Activated CD8-positive, alpha-beta T cell treated with anti-CD3 and anti-CD28 coated beads, Interleukin-2, amount 10 ng/mL, durations not matched to agents 7 days and 5 days (primary cell): ENCODE measurements around the gene PAM16. TPM values are rescaled to one million over a fixed set of nuclear protein-coding genes. Genes with fewer than 3 reads are reported as not detected.

Source experiments
- ATAC-seq: fragments of 150-1000 bp; cut with Tn5 transposase; one replicate; pipeline ENCODE4 v1.10.0; 2021; ENCODE audit warnings: moderate library complexity
- CTCF ChIA-PET: fragments of 350-600 bp; sonication (Branson Sonifier 250); formaldehyde crosslinking; loops from one replicate; lab custom pipeline; 2021; ENCODE audit warnings: antibody characterized with exemption; lab: Charles Lee
- POLR2A ChIA-PET: fragments of 350-600 bp; sonication (Branson Sonifier 250); formaldehyde crosslinking; loops from one replicate; lab custom pipeline; 2021; ENCODE audit warnings: antibody characterized with exemption; lab: Charles Lee
- DNase-seq: peaks from one replicate; pipeline ENCODE4 v3.0.0-alpha.2; 2020
- H3K27ac Mint-ChIP-seq: one replicate; pipeline ENCODE4 v1.8.0; 2021; ENCODE audit warnings: mild to moderate bottlenecking, mixed read lengths
- H3K27me3 Mint-ChIP-seq: one replicate; pipeline ENCODE4 v1.8.0; 2021; ENCODE audit warnings: low read depth, mixed read lengths
- H3K36me3 Mint-ChIP-seq: one replicate; pipeline ENCODE4 v1.8.0; 2021; ENCODE audit warnings: low read depth, mixed read lengths
- H3K4me1 Mint-ChIP-seq: one replicate; pipeline ENCODE4 v1.8.0; 2021; ENCODE audit warnings: low read depth, mixed read lengths
- H3K4me3 Mint-ChIP-seq: one replicate; pipeline ENCODE4 v1.8.0; 2021; ENCODE audit warnings: mild to moderate bottlenecking, mixed read lengths
- H3K9me3 Mint-ChIP-seq: one replicate; pipeline ENCODE4 v1.8.0; 2022; ENCODE audit warnings: mixed read lengths; ENCODE audit not compliant: insufficient read depth
- total RNA-seq, 2 experiments: library from RNA; stranded (reverse); gene quantifications; one replicate each; pipeline ENCODE4 v1.2.3, GENCODE V29; 2021

PAM16 gene
- total RNA-seq, 2 experiments from 2014 or later, result 33.3 to 40.3 TPM

DNA sequence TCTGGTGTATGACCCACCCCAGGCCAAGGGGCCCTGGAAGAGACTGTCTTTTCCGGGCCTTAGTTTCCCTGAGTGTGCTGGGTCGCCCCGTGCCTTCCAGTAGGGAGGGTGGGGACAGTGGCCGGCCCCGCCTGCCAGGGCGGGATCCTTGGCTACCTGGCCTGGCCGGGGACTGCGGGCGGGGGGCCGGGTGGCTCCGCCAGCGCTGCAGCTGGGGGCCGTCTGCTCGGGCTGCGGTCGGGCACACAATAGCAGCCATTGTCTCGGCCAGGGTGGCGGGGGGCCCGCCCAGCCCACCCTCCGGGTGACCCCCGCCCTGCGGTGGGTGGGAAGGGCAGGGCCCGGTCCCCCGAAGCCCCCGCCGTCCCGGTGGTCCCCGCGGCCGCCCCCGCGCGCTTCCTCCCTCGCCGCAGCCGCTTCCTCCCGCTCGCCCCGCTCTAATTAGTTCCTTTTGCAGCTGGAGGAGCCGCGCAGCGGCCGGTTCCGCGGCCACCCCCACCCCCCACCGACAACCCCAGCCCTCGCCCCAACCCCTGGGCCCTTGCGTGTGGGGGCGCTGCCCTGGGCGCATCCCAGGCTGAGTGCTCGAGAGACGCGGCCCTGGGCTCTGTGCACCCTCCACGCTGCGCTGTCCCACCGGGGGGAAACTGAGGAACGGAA is 23.6 kb downstream of the PAM16 start:
- Mint-ChIP-seq H3K27me3 (no peaks in the 10 kb centered on the region), H3K9me3 (no peaks in the 10 kb centered on the region), H3K4me3 (peak overlapping the region; percentile 48), H3K4me1 (peaks cover 9% of the 10 kb centered on the region), H3K36me3 (no peaks in the 10 kb centered on the region), H3K27ac (no peak overlapping the region)
- CTCF ChIA-PET, result interaction anchor here (0.8 to 4.0 kb wide), 16 partner anchors 13 to 345 kb away, joined by 3 to 30 read pairs (median 6); partner anchors contain the start of genes PAM16 and TFAP4
- POLR2A ChIA-PET, result interaction anchor here (0.9 to 1.0 kb wide), 2 partner anchors 16 to 23 kb away, joined by 3 read pairs; partner anchors contain the start of gene PAM16
- peak; percentile 32 for ATAC-seq
- DNase-seq, result no peak

DNA sequence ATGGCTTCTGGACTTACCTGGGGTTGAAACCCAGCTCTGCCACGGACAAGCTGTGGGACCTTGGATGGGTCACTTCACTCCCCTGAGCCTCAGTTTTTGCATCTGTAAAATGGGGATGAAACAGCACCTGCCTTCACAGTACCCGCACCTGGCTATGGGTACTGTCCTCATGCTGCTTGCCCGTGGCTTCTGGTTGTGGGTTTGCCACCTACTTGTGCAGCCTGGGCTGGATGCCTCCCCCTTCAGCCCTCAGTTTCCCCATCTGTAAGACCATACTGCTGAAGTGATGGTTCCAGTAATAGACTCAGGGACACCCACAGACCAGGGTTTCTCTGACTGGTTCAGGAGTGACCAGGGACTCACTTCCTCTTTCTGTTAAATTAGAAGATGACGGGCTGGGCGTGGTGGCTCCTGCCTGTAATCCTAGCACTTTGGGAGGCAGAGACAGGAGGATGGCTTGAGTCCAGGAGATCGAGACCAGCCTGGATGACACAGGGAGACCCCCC is 25.8 kb downstream of the PAM16 start:
- Mint-ChIP-seq H3K9me3 (no peaks in the 10 kb centered on the region), H3K36me3 (no peaks in the 10 kb centered on the region), H3K4me1 (peaks cover 9% of the 10 kb centered on the region), H3K27me3 (no peaks in the 10 kb centered on the region), H3K27ac (no peak overlapping the region), H3K4me3 (no peak overlapping the region)
- DNase-seq (no peak), ATAC-seq (no peak)
- ChIA-PET POLR2A (no interaction called here), CTCF (no interaction called here)

DNA sequence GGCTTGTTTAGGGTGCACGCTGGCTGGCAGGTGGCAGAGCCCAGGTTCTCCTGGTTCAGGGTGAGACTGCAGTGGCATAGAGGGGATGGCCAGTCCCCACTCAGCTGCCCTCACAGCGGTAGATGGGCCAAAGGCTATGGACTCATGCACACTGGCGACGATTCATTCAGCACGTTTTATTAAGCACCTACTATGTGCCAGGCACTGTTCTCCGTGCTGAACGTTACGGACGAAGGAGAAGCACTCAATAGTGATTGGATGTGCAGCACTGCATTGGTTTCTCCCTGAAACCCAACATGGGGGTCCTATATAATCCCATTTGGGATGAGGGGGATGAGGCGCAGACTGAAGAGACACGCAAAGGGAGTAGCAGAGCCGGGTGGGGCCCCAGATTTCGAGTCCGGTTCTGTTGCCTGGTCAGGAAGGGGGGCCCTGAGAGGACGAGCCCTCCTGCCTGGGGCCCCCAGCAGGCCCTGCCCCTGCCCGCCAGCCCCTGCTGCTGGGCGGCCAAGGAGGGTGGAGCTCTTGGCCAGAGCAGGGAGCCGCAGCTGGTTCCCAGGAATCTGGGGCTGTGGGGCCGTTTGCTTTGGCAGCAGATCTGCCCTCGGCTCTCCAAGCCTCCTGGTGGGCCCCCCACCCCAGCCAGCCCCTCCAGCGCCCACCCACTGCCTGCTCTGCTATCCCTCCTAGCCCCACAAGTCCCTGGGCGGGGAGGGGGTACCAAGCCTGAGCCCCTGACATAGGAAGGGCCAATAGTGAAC is 26.4 kb downstream of the PAM16 start:
- ChIA-PET POLR2A (no interaction called here), CTCF (no interaction called here)
- no peak for ATAC-seq
- Mint-ChIP-seq H3K4me3 (no peak overlapping the region), H3K36me3 (no peaks in the 10 kb centered on the region), H3K27me3 (no peaks in the 10 kb centered on the region), H3K9me3 (no peaks in the 10 kb centered on the region), H3K27ac (no peak overlapping the region), H3K4me1 (peaks cover 12% of the 10 kb centered on the region)
- no peak for DNase-seq

DNA sequence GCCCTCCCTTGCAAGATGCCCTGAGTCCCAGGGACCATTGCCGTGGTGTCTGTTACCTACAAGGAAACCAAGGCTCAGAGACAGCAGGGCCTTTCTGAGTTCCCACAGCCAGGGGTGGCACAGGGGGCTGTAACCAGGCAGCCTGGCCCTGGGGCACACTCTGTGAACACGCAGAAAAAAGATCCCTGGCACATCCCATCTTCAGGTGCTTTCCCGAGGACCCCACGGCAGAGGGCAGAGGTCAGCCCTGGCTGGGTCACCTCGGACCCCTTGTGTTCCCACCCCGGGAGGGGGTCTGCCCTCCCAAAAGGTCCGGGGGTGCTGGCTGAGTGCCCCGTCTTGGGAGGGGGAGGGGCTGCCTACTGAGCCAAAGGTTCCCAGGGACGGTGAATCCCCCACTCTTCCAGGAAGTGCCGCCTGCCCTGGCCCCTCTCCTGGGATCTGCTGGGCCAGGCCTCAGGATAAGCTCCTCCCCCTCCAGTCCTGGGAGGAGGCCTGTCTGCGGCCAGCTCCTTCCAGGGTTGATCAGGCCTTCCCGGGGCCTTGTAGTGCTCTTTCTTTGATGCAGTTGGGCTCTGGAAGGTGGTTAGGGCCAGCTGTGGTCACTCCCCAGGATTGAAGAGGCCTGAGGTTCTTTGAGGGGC is 27.2 kb downstream of the PAM16 start:
- CTCF ChIA-PET, result interaction anchor here (1.2 kb wide), 1 partner anchor 15 kb away, joined by 5 read pairs; no protein-coding TSS in a partner anchor
- H3K27me3 Mint-ChIP-seq, result no peaks in the 10 kb centered on the region
- no peaks in the 10 kb centered on the region for H3K36me3 Mint-ChIP-seq
- ATAC-seq (no peak), DNase-seq (no peak)
- no peaks in the 10 kb centered on the region for H3K9me3 Mint-ChIP-seq
- no peak overlapping the region for H3K4me3 Mint-ChIP-seq
- peaks cover 19% of the 10 kb centered on the region for H3K4me1 Mint-ChIP-seq
- no peak overlapping the region for H3K27ac Mint-ChIP-seq
- POLR2A ChIA-PET, result interaction anchor here (0.6 kb wide), 1 partner anchor 13 kb away, joined by 3 read pairs; no protein-coding TSS in a partner anchor

DNA sequence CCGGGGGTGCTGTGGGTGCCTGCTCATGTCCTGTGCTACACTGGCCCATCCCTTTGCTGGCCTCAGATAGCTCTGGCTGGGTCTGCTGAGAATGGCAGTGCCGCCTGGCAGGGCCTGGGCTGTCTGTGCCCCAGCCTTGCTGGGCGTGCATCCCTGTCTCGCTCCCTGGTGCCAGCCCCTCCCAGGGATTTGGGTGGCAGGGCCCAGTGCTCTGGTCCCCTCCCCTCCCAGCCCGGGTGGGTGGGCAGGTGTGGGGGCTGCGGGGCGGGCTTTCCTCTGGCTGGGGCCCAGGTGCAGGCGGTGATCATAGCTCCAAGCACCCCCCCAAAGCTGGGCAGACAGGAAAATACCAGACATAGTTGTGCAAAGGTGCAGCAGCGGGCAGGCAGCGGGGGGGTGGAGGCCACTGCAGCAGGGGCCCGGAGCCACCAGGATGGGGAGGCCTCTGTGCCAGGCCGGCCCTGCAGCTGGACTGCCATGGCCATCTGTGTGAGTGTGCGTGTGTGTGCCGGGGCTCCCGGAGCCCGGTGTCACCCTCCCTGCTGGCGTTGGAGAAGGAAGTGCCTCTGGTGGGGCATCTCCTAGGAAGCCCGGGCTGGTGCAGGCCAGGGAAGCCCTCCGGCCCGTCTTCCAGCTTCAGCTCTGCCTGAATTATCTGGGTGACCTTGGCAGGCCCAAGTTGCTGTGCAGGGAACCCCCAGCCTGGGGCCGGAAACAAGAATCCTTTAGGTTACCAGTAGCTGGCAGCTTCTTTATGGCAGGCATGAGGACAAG is 27.9 kb downstream of the PAM16 start:
- H3K36me3 Mint-ChIP-seq, result no peaks in the 10 kb centered on the region
- no peak overlapping the region for H3K27ac Mint-ChIP-seq
- DNase-seq (no peak), ATAC-seq (no peak)
- H3K9me3 Mint-ChIP-seq, result no peaks in the 10 kb centered on the region
- POLR2A ChIA-PET, result interaction anchor here (0.6 kb wide), 1 partner anchor 12 kb away, joined by 3 read pairs; no protein-coding TSS in a partner anchor
- H3K4me1 Mint-ChIP-seq, result peaks cover 23% of the 10 kb centered on the region
- no peaks in the 10 kb centered on the region for H3K27me3 Mint-ChIP-seq
- CTCF ChIA-PET, result interaction anchor here (1.2 kb wide), 1 partner anchor 14 kb away, joined by 5 read pairs; no protein-coding TSS in a partner anchor
- H3K4me3 Mint-ChIP-seq, result no peak overlapping the region

DNA sequence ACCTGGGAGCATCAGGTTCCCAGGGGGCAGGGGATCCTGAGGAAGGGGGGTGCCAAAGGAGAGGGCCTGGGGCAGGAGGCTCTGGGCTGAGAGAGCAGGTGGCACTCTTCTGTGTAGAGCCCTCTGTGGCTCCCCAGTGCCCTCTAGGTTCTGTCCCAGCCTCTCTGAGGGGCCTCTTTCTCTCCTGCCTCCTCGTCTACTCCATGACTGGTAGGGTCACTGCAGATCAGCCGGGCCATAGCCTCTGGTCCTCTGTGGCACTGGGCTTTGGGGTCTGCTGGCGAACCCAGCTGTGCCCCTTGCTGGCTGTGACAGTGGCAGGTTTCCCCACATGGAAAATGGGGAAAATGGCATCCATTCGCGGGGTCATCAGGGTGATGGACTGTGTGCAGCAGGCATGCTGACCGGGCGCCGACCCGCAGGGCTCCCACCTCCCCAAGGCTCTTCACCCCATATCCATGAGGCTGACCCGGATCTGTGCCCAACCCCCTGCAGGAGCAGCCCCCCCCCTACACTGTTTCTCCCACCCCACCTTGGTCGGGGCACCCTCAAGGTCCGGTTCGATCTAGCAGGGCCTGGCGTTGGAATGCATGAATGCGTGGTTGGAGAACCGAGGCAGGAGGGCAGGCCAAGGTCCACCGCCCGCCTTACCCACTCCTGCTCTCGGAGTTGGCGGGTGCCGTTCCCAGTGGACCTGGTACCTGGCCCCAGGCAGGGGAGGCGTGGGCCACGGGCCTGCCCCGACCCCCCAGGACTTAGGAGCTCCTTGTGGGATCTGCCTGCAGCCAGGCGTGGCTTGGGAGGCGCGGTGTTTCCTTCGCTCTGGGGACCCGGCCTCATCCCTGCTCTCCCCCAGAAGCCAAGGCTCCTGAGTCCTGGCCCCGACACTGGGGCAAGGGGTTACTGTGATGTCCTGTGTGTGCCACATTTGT is 28.7 kb downstream of the PAM16 start:
- Mint-ChIP-seq H3K4me1 (peaks cover 24% of the 10 kb centered on the region), H3K36me3 (no peaks in the 10 kb centered on the region), H3K9me3 (no peaks in the 10 kb centered on the region), H3K4me3 (no peak overlapping the region), H3K27ac (no peak overlapping the region), H3K27me3 (peaks cover 2% of the 10 kb centered on the region)
- CTCF ChIA-PET, result interaction anchor here (1.2 to 1.6 kb wide), 2 partner anchors 10 to 13 kb away, joined by 4 to 5 read pairs; no protein-coding TSS in a partner anchor
- DNase-seq, result no peak
- no peak for ATAC-seq
- POLR2A ChIA-PET, result no interaction called here

DNA sequence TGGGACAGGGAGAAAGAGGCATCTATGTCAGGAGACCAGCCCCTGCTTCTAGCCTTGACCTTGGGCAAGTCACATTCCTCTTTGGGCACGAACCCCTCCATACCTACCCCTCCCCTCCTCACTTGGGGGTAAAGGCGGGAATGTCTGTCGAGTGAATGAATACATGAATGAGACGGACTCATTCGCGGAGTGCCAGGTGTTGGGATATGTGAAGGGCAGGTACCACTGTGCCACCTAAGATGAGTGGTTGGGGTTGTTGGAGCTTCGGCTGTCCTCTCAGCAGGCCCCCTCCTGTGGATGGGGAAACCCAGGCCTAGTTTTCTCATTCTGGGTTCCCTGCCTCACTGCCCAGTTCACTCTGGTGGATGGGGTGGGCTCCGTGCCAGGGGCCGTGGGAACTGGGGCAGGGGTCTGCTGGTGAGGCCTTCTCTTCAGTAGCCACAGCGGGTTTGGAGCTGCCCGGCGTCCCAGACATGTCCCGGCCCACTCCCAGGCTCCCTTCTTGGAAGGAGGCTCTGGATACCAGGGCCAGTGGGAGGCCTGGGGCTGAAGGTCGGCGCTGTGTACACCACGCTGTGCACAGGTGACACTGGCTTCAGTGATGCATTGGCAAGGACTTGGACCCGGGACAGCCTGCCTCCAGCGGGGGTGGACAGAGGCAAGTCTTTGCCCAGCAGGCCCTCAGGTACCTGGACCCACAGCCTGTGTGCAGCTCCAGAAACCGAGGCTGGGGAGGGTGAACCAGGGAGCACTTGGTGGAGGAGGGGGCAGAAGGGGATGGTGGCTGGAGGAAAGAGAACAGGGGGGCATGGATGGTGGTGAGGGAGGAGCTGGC is 29.6 kb downstream of the PAM16 start:
- DNase-seq (no peak), ATAC-seq (no peak)
- H3K36me3 Mint-ChIP-seq, result no peaks in the 10 kb centered on the region
- CTCF ChIA-PET, result interaction anchor here (0.9 to 1.6 kb wide), 2 partner anchors 9 to 12 kb away, joined by 3 to 4 read pairs; no protein-coding TSS in a partner anchor
- POLR2A ChIA-PET, result no interaction called here
- H3K27ac Mint-ChIP-seq, result no peak overlapping the region
- H3K4me3 Mint-ChIP-seq, result no peak overlapping the region
- peaks cover 24% of the 10 kb centered on the region for H3K4me1 Mint-ChIP-seq
- peaks cover 2% of the 10 kb centered on the region for H3K27me3 Mint-ChIP-seq
- H3K9me3 Mint-ChIP-seq, result no peaks in the 10 kb centered on the region

DNA sequence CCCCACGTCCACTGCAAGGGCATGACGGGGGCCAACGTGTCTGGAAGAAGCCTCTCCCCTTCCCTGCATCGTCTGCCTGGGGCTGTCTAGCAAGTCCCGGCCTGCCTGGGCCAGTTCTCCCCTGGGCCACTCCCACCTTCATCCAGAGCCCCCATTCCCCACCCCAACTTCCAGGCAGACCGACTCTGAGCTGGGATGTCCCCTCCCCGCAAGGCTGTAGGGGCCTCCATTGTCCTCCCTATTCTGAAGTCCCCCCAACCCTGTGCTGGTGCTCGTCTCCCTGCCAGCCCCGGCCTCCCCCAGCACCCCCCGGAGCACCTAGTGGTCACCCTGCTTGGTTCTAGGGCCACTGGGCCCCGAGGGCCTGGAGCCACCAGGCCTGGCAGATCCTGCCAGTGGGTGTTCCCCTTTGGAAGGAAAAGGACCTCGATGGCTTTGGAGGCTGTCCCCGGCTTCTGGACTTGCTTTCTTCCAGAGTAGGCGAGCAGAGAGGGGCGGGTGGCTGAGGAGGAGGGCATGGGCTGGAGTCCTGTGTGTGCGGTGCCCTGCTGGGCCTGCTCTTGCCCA is 30.5 kb downstream of the PAM16 start:
- peaks cover 2% of the 10 kb centered on the region for H3K27me3 Mint-ChIP-seq
- CTCF ChIA-PET, result interaction anchor here (0.9 to 1.6 kb wide), 2 partner anchors 8 to 11 kb away, joined by 3 to 4 read pairs; no protein-coding TSS in a partner anchor
- POLR2A ChIA-PET, result no interaction called here
- H3K4me1 Mint-ChIP-seq, result peaks cover 19% of the 10 kb centered on the region
- no peaks in the 10 kb centered on the region for H3K9me3 Mint-ChIP-seq
- ATAC-seq (no peak), DNase-seq (no peak)
- H3K27ac Mint-ChIP-seq, result no peak overlapping the region
- no peaks in the 10 kb centered on the region for H3K36me3 Mint-ChIP-seq
- no peak overlapping the region for H3K4me3 Mint-ChIP-seq

DNA sequence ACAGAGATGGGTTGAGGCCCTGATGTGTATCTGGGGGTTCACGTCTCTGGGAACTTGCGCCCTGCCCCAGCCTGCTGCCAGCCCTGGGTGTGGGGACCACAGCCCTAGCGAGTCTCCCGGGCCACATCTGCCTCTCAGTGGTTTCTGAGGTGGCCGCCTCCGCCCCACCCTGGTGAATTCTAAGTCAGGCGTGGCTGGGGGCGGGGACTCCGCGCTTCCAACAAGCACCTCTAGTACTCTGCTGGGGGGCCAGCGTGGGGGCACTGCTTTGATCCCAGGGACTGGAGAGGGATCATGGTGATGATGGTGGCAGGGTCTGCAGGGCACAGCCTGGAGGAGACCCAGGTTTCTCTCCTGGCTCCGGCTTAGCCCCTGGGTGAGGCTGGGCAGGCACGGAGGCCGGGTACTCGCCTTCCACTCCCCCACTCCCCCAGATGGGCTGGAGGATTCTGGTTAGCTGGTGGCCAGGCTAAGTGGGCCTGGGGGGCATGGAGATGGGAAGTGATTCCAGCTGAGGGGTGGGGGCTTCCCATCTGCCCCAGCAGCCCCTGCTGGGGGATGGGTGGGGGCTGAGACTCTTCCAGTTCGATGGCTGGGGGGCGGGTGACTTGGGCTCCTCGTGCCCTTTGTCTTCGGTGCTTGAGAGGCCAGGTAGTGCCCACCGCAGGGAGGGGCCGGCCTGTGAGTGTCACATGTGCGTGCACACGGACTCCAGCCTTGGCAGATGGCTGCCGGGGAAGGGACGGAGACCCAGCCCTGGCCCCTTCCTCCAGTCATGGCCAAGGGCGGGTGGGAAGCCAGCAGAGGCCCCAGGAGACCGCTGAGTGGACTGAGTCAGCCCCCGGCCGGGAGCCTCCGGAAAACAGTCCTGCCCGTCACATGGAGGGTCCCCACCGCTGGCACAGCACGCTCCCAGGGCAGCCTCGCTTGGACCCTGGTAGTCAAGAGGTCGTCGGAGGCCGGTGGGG is 31.4 kb downstream of the PAM16 start:
- POLR2A ChIA-PET, result no interaction called here

More for the DNA sequence above, 31.4 kb downstream of the PAM16 start:
- H3K36me3 Mint-ChIP-seq, result no peaks in the 10 kb centered on the region
- no peak overlapping the region for H3K4me3 Mint-ChIP-seq
- CTCF ChIA-PET, result interaction anchor here (2.3 kb wide), 1 partner anchor 10 kb away, joined by 7 read pairs; no protein-coding TSS in a partner anchor
- H3K9me3 Mint-ChIP-seq, result no peaks in the 10 kb centered on the region
- peaks cover 6% of the 10 kb centered on the region for H3K27me3 Mint-ChIP-seq
- ATAC-seq (peak; percentile 79), DNase-seq (peak; percentile 86)
- no peak overlapping the region for H3K27ac Mint-ChIP-seq
- peaks cover 22% of the 10 kb centered on the region for H3K4me1 Mint-ChIP-seq
